ENCODE data around the gene USP10. TPM values are rescaled to one million over a fixed set of nuclear protein-coding genes. Genes with fewer than 3 reads are reported as not detected.

Gene USP10
- polyA plus RNA-seq, 3 donors = 38.7 to 115 (median 90.9) TPM

DNA sequence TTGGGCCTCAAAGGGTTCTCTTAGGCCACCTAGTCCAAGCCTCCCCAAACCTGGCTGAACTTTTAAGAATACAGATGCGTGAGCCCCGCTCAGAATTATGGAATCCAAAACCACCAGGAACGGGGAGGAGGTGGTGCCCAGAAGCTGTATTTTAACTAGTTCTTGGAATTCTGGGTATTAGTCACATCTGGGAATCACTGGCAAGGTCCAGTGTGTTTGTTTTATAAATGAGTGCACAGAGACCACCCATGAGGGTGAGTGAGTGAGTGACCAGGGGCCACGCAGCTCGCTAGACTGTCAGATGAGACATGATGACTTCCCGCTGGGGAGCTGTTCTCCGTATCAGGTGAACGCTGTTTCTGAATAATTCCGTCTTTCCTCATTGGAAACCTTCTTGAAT is 37.3 kb upstream of the USP10 start:
- no peaks in the 10 kb centered on the region for H3K27me3 ChIP-seq (ENCODE audit: control insufficient read depth in 2 of 2, insufficient read depth in 2 of 2, low read length in 2 of 2)
- TF ChIP-seq CTCF (IDR thresholded peaks at IDR 0.05) = no peak
- Mint-ChIP-seq H3K9me3 (peaks cover 0 to 3% (median 0%) of the 10 kb centered on the region in 7 donors), H3K4me3 (no peak overlapping the region), H3K27me3 (ENCODE audit: low read depth in 3 of 3) (no peaks in the 10 kb centered on the region), H3K4me1 (no peaks in the 10 kb centered on the region), H3K36me3 (peaks cover 86 to 92% of the 10 kb centered on the region in 2 donors), H3K27ac (no peak overlapping the region)
- no peak for DNase-seq
- H4K20me1 ChIP-seq (ENCODE audit: insufficient read depth, low read length) = peaks cover 87% of the 10 kb centered on the region
- H2AFZ ChIP-seq (ENCODE audit: insufficient read depth, low read depth, low read length, poor library complexity, severe bottlenecking) = no peak overlapping the region
- intact Hi-C loops (cut with micrococcal nuclease) = no loop called here
- no peak overlapping the region for H3K27ac ChIP-seq (ENCODE audit: low read depth in 1 of 2, low read length in 2 of 2)
- peaks cover 19% of the 10 kb centered on the region for H3K79me2 ChIP-seq (ENCODE audit: insufficient read depth, low read length)
- H3K4me3 ChIP-seq (replicated peaks in 1 of 3; ENCODE audit: low read depth in 2 of 3, low read length in 3 of 3) = no peak overlapping the region
- H3K4me2 ChIP-seq (replicated peaks; ENCODE audit: extremely low read depth, low read length, poor library complexity, severe bottlenecking) = no peak overlapping the region
- H3K9me3 ChIP-seq (replicated peaks in 1 of 2; ENCODE audit: control insufficient read depth in 1 of 2, insufficient read depth in 1 of 2, low read length in 2 of 2) = no peaks in the 10 kb centered on the region
- H3K4me1 ChIP-seq (ENCODE audit: control insufficient read depth in 1 of 2, insufficient read depth in 2 of 2, low read length in 2 of 2) = no peaks in the 10 kb centered on the region
- H3K36me3 ChIP-seq (replicated peaks in 1 of 2; ENCODE audit: control insufficient read depth in 1 of 2, insufficient read depth in 2 of 2, low read length in 2 of 2) = peaks cover 84 to 100% of the 10 kb centered on the region in 2 donors
- 100% methylated on average over 2 of the region's 9 CpGs for WGBS (ENCODE audit: insufficient coverage)
- no peak overlapping the region for H3K9ac ChIP-seq (ENCODE audit: insufficient read depth, low read length, poor library complexity, severe bottlenecking)

DNA sequence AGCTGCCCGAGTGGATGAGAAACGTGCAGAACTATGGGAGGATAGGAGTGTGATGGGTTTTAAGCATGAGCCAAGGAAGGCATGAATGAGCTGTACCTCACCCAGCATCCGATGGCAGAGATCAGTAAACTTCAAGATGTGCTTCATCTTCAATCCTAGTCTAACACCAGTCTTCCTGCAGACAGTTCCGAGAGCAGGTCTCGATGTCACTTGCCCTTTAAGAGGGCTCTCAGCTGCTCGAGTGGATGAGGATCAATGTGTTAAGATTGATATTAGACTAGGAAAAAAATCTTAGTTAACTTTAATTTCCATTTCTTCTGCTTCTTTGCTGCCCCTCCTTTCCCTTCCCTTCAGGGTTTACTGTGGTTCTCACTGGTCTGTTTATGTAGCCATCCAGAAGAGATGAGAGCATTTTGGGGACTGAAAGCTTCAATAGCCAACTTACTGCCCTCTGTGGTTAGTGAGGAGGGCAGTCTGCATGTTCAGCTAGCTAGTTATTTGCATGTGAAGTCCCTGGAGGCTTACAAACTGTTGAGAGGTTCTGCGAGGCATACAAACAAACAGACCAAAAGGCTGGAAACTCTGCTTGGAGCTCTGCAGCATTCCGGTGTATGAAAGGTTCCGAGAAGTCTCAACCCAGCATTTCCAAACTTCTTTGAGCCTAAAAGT is 36.2 kb upstream of the USP10 start:
- peaks cover 0 to 3% (median 0%) of the 10 kb centered on the region in 7 donors for H3K9me3 Mint-ChIP-seq
- no peak overlapping the region for H3K9ac ChIP-seq (ENCODE audit: insufficient read depth, low read length, poor library complexity, severe bottlenecking)
- H3K36me3 Mint-ChIP-seq = peaks cover 85 to 92% of the 10 kb centered on the region in 2 donors
- no peak overlapping the region for H3K4me3 ChIP-seq (replicated peaks in 1 of 3; ENCODE audit: low read depth in 2 of 3, low read length in 3 of 3)
- intact Hi-C loops (cut with micrococcal nuclease) = no loop called here
- no peaks in the 10 kb centered on the region for H3K9me3 ChIP-seq (replicated peaks in 1 of 2; ENCODE audit: control insufficient read depth in 1 of 2, insufficient read depth in 1 of 2, low read length in 2 of 2)
- H3K27me3 Mint-ChIP-seq (ENCODE audit: low read depth in 3 of 3) = no peaks in the 10 kb centered on the region
- H3K27ac Mint-ChIP-seq = no peak overlapping the region
- H3K27me3 ChIP-seq (ENCODE audit: control insufficient read depth in 2 of 2, insufficient read depth in 2 of 2, low read length in 2 of 2) = no peaks in the 10 kb centered on the region
- no peak overlapping the region for H2AFZ ChIP-seq (ENCODE audit: insufficient read depth, low read depth, low read length, poor library complexity, severe bottlenecking)
- no peak for DNase-seq
- H4K20me1 ChIP-seq (ENCODE audit: insufficient read depth, low read length) = peaks cover 84% of the 10 kb centered on the region
- H3K4me2 ChIP-seq (replicated peaks; ENCODE audit: extremely low read depth, low read length, poor library complexity, severe bottlenecking) = no peak overlapping the region
- H3K79me2 ChIP-seq (ENCODE audit: insufficient read depth, low read length) = peaks cover 17% of the 10 kb centered on the region
- H3K27ac ChIP-seq (ENCODE audit: low read depth in 1 of 2, low read length in 2 of 2) = no peak overlapping the region
- no peak for TF ChIP-seq CTCF (IDR thresholded peaks at IDR 0.05)
- no peaks in the 10 kb centered on the region for H3K4me1 ChIP-seq (ENCODE audit: control insufficient read depth in 1 of 2, insufficient read depth in 2 of 2, low read length in 2 of 2)
- no peak overlapping the region for H3K4me3 Mint-ChIP-seq
- no peaks in the 10 kb centered on the region for H3K4me1 Mint-ChIP-seq
- 94% methylated on average over 3 of the region's 9 CpGs for WGBS (ENCODE audit: insufficient coverage)
- peaks cover 76 to 100% of the 10 kb centered on the region in 2 donors for H3K36me3 ChIP-seq (replicated peaks in 1 of 2; ENCODE audit: control insufficient read depth in 1 of 2, insufficient read depth in 2 of 2, low read length in 2 of 2)
